Frontal cortex (tissue), 4 donors: ENCODE data around the gene INPPL1. TPM values are rescaled to one million over a fixed set of nuclear protein-coding genes. Genes with fewer than 3 reads are reported as not detected.

Experiments
- DNase-seq, 2 donors: peaks; one replicate each; pipeline ENCODE4 v3.0.0; 2012; ENCODE audit warnings: low spot score in 2 of 2
- FAIRE-seq: peaks from 2 replicates; lab custom pipeline; 2012; peaks lifted over from hg19 to GRCh38; lab: Jason Lieb, UNC
- total RNA-seq: library from RNA; depleted of rRNA; stranded (reverse); fragments of >200 nt; gene quantifications from one replicate; pipeline ENCODE4 v1.2.3, GENCODE V29; 2014
- donor health status: control.
- donor health status: control.
- donor health status: control.

Gene INPPL1
- total RNA-seq, 1 donor from 2014 or later: 6.5 TPM

- DNase-seq (no peak), FAIRE-seq (no peak)
These were observed 7.9 kb upstream of the INPPL1 start, which contains the start of gene FOLR2 for GRCh38 chr11:72216638-72217037. FOLR2 (plus strand) TSS chr11:72216794; CDS start chr11:72218585, 1,791 bp downstream.

GRCh38 chr11:72217841-72218240 is 6.7 kb upstream of the INPPL1 start:
- DNase-seq: no peak
- no peak for FAIRE-seq

- no peak for FAIRE-seq
These were observed 6.3 kb upstream of the INPPL1 start for GRCh38 chr11:72218251-72218745.

GRCh38 chr11:72220696-72221363 is 3.7 kb upstream of the INPPL1 start:
- DNase-seq (no peak), FAIRE-seq (no peak)

More at GRCh38 chr11:72218251-72218745, 6.3 kb upstream of the INPPL1 start:
- DNase-seq: no peak

- DNase-seq: no peak
- FAIRE-seq: no peak
These were observed 3.0 kb upstream of the INPPL1 start for GRCh38 chr11:72221386-72222075.

- no peak for DNase-seq
- no peak for FAIRE-seq
These were observed 2.3 kb upstream of the INPPL1 start for GRCh38 chr11:72222106-72222891.

- DNase-seq (peak; percentile 68 to 78), FAIRE-seq (no peak)
These were observed 1.5 kb upstream of the INPPL1 start for GRCh38 chr11:72222907-72223614.

GRCh38 chr11:72223615-72224563 is 678 bp upstream of the INPPL1 start:
- no peak for FAIRE-seq
- peak; percentile 57 to 68 for DNase-seq

GRCh38 chr11:72225411-72225951 is 914 bp downstream of the INPPL1 start:
- FAIRE-seq (no peak), DNase-seq (peak in 1 of 2 donors; percentile 12)

GRCh38 chr11:72226701-72227100 is 2.1 kb downstream of the INPPL1 start:
- DNase-seq: no peak
- no peak for FAIRE-seq

- no peak for FAIRE-seq
- DNase-seq: peak in 1 of 2 donors; percentile 28
These were observed 3.0 kb downstream of the INPPL1 start for GRCh38 chr11:72227316-72228228.

GRCh38 chr11:72228229-72228843 is 3.8 kb downstream of the INPPL1 start:
- FAIRE-seq: no peak
- DNase-seq: no peak

- no peak for FAIRE-seq
- no peak for DNase-seq
These were observed 4.3 kb downstream of the INPPL1 start for GRCh38 chr11:72228844-72229231.

- FAIRE-seq: no peak
- no peak for DNase-seq
These were observed 4.9 kb downstream of the INPPL1 start for GRCh38 chr11:72229336-72229924.

GRCh38 chr11:72229925-72230763 is 5.6 kb downstream of the INPPL1 start:
- no peak for FAIRE-seq
- DNase-seq: no peak
